IMR-90 (cell line): ENCODE measurements around the gene UTP14C. TPM values are rescaled to one million over a fixed set of nuclear protein-coding genes. Genes with fewer than 3 reads are reported as not detected.

Experiments used
- ATAC-seq: fragments of 200-7000 bp; cut with Tn5 transposase; 2 replicates; pipeline ENCODE4 v1.9.1; 2020; ENCODE audit warnings: low read depth, mild to moderate bottlenecking, moderate library complexity
- BruUV-seq: library from RNA; stranded (reverse); fragments of 400-500 nt; replicated peaks from 2 replicates; lab custom pipeline; 2021; lab: Mats Ljungman, UMichigan
- CTCF ChIA-PET: fragments of 300-600 bp; formaldehyde crosslinking; extraction: SDS; loops from one replicate; lab custom pipeline; 2021; ENCODE audit warnings: antibody characterized with exemption; lab: Yijun Ruan, JAX
- POLR2A ChIA-PET: fragments of 300-600 bp; sonication (Branson Sonifier 250); formaldehyde crosslinking; loops from one replicate; lab custom pipeline; 2022; ENCODE audit warnings: antibody characterized with exemption; ENCODE audit not compliant: unreplicated experiment; lab: Charles Lee
- DNase-seq: peaks from one replicate; pipeline ENCODE4 v3.0.0; 2013
- H2AFZ ChIP-seq: replicated peaks from 2 replicates; pipeline ENCODE3; 2013; ENCODE audit warnings: low read length, mild to moderate bottlenecking; ENCODE audit not compliant: poor library complexity
- H2AK5ac ChIP-seq: 2 replicates; pipeline ENCODE4 v1.6.1; 2013; ENCODE audit warnings: low read depth, low read length, inconsistent platforms
- H2AK9ac ChIP-seq: replicated peaks from 2 replicates; pipeline ENCODE3; 2013; ENCODE audit warnings: mild to moderate bottlenecking, low read depth, low read length, moderate library complexity; ENCODE audit not compliant: poor library complexity
- H2BK120ac ChIP-seq: 2 replicates; pipeline ENCODE4 v1.6.1; 2013; ENCODE audit warnings: low read depth, low read length, inconsistent platforms
- H2BK15ac ChIP-seq: 3 replicates; pipeline ENCODE4 v1.6.1; 2013; ENCODE audit warnings: low read depth, low read length, inconsistent platforms
- H2BK20ac ChIP-seq: 2 replicates; pipeline ENCODE4 v1.6.1; 2013; ENCODE audit warnings: low read depth, mild to moderate bottlenecking, inconsistent platforms, low read length, moderate library complexity
- H2BK5ac ChIP-seq: 2 replicates; pipeline ENCODE4 v1.6.1; 2013; ENCODE audit warnings: mild to moderate bottlenecking, low read depth, low read length, inconsistent platforms; ENCODE audit not compliant: poor library complexity, severe bottlenecking
- H3K14ac ChIP-seq: replicated peaks from 2 replicates; pipeline ENCODE4 v1.6.1; 2013; ENCODE audit warnings: low read depth, low read length, inconsistent platforms
- H3K18ac ChIP-seq: 2 replicates; pipeline ENCODE4 v1.6.1; 2013; ENCODE audit warnings: low read depth, low read length, control low read depth
- H3K23ac ChIP-seq: 2 replicates; pipeline ENCODE4 v1.6.1; 2013; ENCODE audit warnings: low read depth, low read length, inconsistent platforms
- H3K27ac ChIP-seq: 2 replicates; pipeline ENCODE4 v1.5.1; 2013; ENCODE audit warnings: mild to moderate bottlenecking, control low read depth, low read length; ENCODE audit not compliant: insufficient read depth
- H3K27me3 ChIP-seq: 2 replicates; pipeline ENCODE4 v1.6.1; 2013; ENCODE audit warnings: low read length; ENCODE audit not compliant: control insufficient read depth, insufficient read depth
- H3K36me3 ChIP-seq: 2 replicates; pipeline ENCODE4 v1.6.1; 2013; ENCODE audit warnings: low read length, mixed read lengths; ENCODE audit not compliant: control insufficient read depth, insufficient read depth
- H3K4ac ChIP-seq: 2 replicates; pipeline ENCODE4 v1.6.1; 2013; ENCODE audit warnings: low read depth, low read length, inconsistent platforms
- H3K4me1 ChIP-seq: 2 replicates; pipeline ENCODE4 v1.6.1; 2013; ENCODE audit warnings: low read length, mixed read lengths; ENCODE audit not compliant: control insufficient read depth, insufficient read depth
- H3K4me2 ChIP-seq: 2 replicates; pipeline ENCODE4 v1.6.1; 2013; ENCODE audit warnings: low read depth, mild to moderate bottlenecking, control low read depth, low read length, moderate library complexity
- H3K4me3 ChIP-seq: 2 replicates; pipeline ENCODE4 v1.5.1; 2013; ENCODE audit warnings: low read depth, mild to moderate bottlenecking, control low read depth, low read length, moderate library complexity; ENCODE audit not compliant: insufficient read depth
- H3K56ac ChIP-seq: 2 replicates; pipeline ENCODE4 v1.6.1; 2013; ENCODE audit warnings: low read length, inconsistent platforms; ENCODE audit not compliant: insufficient read depth; ENCODE audit errors: extremely low read depth
- H3K79me1 ChIP-seq, 2 experiments: 2 replicates each; pipeline ENCODE4 v1.6.1; 2013; ENCODE audit warnings: low read length in 2 of 2, inconsistent platforms in 1 of 2, low read depth in 1 of 2
- H3K9ac ChIP-seq: 2 replicates; pipeline ENCODE4 v1.6.1; 2013; ENCODE audit warnings: low read depth, low read length, control low read depth
- H3K9me1 ChIP-seq: 2 replicates; pipeline ENCODE4 v1.6.1; 2013; ENCODE audit warnings: low read length, inconsistent platforms; ENCODE audit not compliant: insufficient read depth
- H3K9me3 ChIP-seq: 2 replicates; pipeline ENCODE4 v1.6.1; 2013; ENCODE audit warnings: low read length; ENCODE audit not compliant: control insufficient read depth, insufficient read depth
- H4K20me1 ChIP-seq: 2 replicates; pipeline ENCODE4 v1.6.1; 2013; ENCODE audit warnings: low read length, inconsistent platforms; ENCODE audit not compliant: insufficient read depth
- H4K5ac ChIP-seq: 2 replicates; pipeline ENCODE4 v1.6.1; 2013; ENCODE audit warnings: mild to moderate bottlenecking, low read depth, low read length, control low read depth
- H4K8ac ChIP-seq, 2 experiments: 2 replicates each; pipeline ENCODE4 v1.6.1; 2013; ENCODE audit warnings: low read depth in 2 of 2, low read length in 2 of 2, control low read depth in 1 of 2, inconsistent platforms in 1 of 2
- H4K91ac ChIP-seq: 2 replicates; pipeline ENCODE4 v1.6.1; 2013; ENCODE audit warnings: low read depth, low read length, inconsistent platforms; ENCODE audit not compliant: insufficient read depth
- BHLHE40 ChIP-seq: fragments of 150-350 bp; IDR thresholded peaks from 2 replicates; pipeline ENCODE4 v1.6.1; 2016; ENCODE audit warnings: mild to moderate bottlenecking, low read depth, low read length
- CTCF ChIP-seq: conservative IDR thresholded peaks from 2 replicates; pipeline ENCODE4 v1.5.1; 2012; ENCODE audit warnings: mild to moderate bottlenecking, low read depth, low read length, improper control_type of control experiment
- FOS ChIP-seq: fragments of 150-350 bp; IDR thresholded peaks from 2 replicates; pipeline ENCODE4 v1.6.1; 2016; ENCODE audit warnings: low read depth, low read length
- NFE2L2 ChIP-seq: fragments of 150-350 bp; IDR thresholded peaks from 2 replicates; pipeline ENCODE4 v1.6.1; 2016; ENCODE audit warnings: low read depth, mild to moderate bottlenecking, low read length
- POLR2A ChIP-seq: IDR thresholded peaks from 2 replicates; pipeline ENCODE4 v1.6.1; 2012; ENCODE audit warnings: mild to moderate bottlenecking, low read depth, low read length
- RAD21 ChIP-seq: IDR thresholded peaks from 2 replicates; pipeline ENCODE4 v1.6.1; 2012; ENCODE audit warnings: low read length, improper control_type of control experiment
- RCOR1 ChIP-seq: IDR thresholded peaks from 2 replicates; pipeline ENCODE4 v1.6.1; 2012; ENCODE audit warnings: mild to moderate bottlenecking, low read length, improper control_type of control experiment; ENCODE audit not compliant: insufficient replicate concordance
- RFX5 ChIP-seq: IDR thresholded peaks from 2 replicates; pipeline ENCODE4 v1.8.0; 2012; ENCODE audit warnings: low read depth, mild to moderate bottlenecking, low read length, moderate library complexity
- WGBS, 2 experiments: methylation state at CpG; one replicate each; pipeline versions ENCODE4 v1.1.5 to v1.1.7; 2013; ENCODE audit warnings: missing lambda C conversion rate in 2 of 2; ENCODE audit not compliant: insufficient read length in 1 of 2; ENCODE audit errors: extremely low coverage in 2 of 2; 5-methylcytosine and 5-hydroxymethylcytosine counted together
- dilution Hi-C: fragments of 300-500 bp; cut with HindIII; formaldehyde crosslinking; loops from one replicate; pipeline ENCODE4 v1.14.3; 2018; ENCODE audit warnings: low sequenced_read_pairs; ENCODE audit not compliant: unreplicated experiment
- in situ Hi-C: fragments of 300-500 bp; cut with MboI; formaldehyde crosslinking; loops from 3 replicates; pipeline ENCODE4 v1.14.3; 2019; ENCODE audit warnings: low sequenced_read_pairs, inconsistent platforms, mixed read lengths
- intact Hi-C: fragments of 100-400 bp; cut with micrococcal nuclease; formaldehyde crosslinking; loops from 2 replicates; pipeline ENCODE4 v1.10.0; 2022
- polyA plus RNA-seq, 3 experiments: library from polyadenylated mRNA; depleted of rRNA; stranded (reverse); fragments of >200 nt; gene quantifications; 2 replicates each; pipeline ENCODE4 v1.2.3, GENCODE V29; 2012; ENCODE audit warnings: low replicate concordance in 1 of 3
- total RNA-seq: library from RNA; depleted of rRNA; stranded (reverse); fragments of >200 nt; gene quantifications from 2 replicates; pipeline ENCODE4 v1.2.3, GENCODE V29; 2012

Gene UTP14C
- total and polyA plus RNA-seq, 2 of the 4 experiments (the other 2 are of a cell fraction): 8.2 to 12.5 TPM

GRCh38 chr13:52022356-52022755 lies 2.1 kb upstream of the UTP14C start:
- in situ Hi-C loops: loop anchor here (25.0 kb wide), 1 partner anchor 440 kb away; the partner anchor contains the start of genes CKAP2 and VPS36
- Histone ChIP-seq H4K5ac (no peak overlapping the region), H3K9ac (no peak overlapping the region), H2BK120ac (no peak overlapping the region), H3K56ac (no peak overlapping the region), H3K14ac (no peak overlapping the region), H2AFZ (no peak overlapping the region), H3K9me3 (no peaks in the 10 kb centered on the region), H3K27me3 (no peaks in the 10 kb centered on the region), H3K9me1 (peaks cover 8% of the 10 kb centered on the region; the same call in 1 of the 2 replicates), H3K18ac (no peak overlapping the region), H2BK15ac (no peak overlapping the region), H3K23ac (no peak overlapping the region), H2BK5ac (no peak overlapping the region), H3K4ac (no peak overlapping the region), H3K4me2 (no peak overlapping the region), H3K4me1 (no peaks in the 10 kb centered on the region), H2BK20ac (no peak overlapping the region), H3K79me1 (peaks cover 18 to 27% of the 10 kb centered on the region in 2 experiments), H4K8ac (no peak overlapping the region), H3K27ac (no peak overlapping the region), H2AK5ac (no peak overlapping the region), H2AK9ac (no peak overlapping the region), H4K20me1 (no peaks in the 10 kb centered on the region), H3K36me3 (peaks cover 21% of the 10 kb centered on the region), H4K91ac (no peak overlapping the region), H3K4me3 (no peak overlapping the region)
- intact Hi-C loops: no loop called here
- CTCF ChIA-PET: no interaction called here
- BruUV-seq: no TSS peak
- no peak for DNase-seq
- dilution Hi-C loops: no loop called here
- ATAC-seq: no peak
- POLR2A ChIA-PET: no interaction called here
- TF ChIP-seq POLR2A (no peak), NFE2L2 (no peak), FOS (no peak), CTCF (no peak), RCOR1 (no peak), RFX5 (no peak), BHLHE40 (no peak), RAD21 (no peak)
- no CpG with 5 or more reads among the region's 2 CpGs for WGBS, 2 experiments
